ENCODE measurements around the gene HPSE2.

The HPSE2 gene

DNA sequence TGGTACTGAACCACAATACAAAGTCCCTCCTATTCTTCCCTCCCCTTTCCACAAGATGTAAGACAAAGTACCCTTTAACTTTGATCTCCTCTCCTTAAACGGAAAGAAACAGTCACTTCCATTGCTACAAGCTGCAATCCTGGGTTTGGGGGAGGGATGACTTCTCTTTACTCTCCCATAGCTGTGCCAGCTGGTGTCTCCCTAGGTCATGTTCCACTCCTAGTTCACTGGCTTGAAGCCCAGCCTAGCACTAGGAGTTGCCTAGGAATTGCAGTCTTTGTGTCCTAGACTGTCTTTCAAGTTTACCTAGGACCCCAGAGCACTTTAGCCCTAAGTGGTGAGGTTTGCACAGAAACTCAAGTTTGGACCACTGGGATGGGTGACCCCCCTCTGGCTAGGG lies 311.1 kb downstream of the HPSE2 start:
- TF ChIP-seq YY1 (IDR thresholded peaks at IDR 0.05; ENCODE audit: low read depth) (no peak), ZBTB7A (IDR thresholded peaks at IDR 0.05; ENCODE audit: low read depth) (no peak), TCF12 (IDR thresholded peaks at IDR 0.05; ENCODE audit: low read depth) (no peak), FOXM1 (IDR thresholded peaks at IDR 0.05; ENCODE audit: borderline replicate concordance, low read depth) (no peak), RAD21 (IDR thresholded peaks at IDR 0.05; ENCODE audit: low read depth) (no peak), NFIC (IDR thresholded peaks at IDR 0.05) (no peak), EP300 (IDR thresholded peaks at IDR 0.05; ENCODE audit: borderline replicate concordance) (no peak), CEBPB (IDR thresholded peaks at IDR 0.05) (no peak), CREB1 (IDR thresholded peaks at IDR 0.05; ENCODE audit: low read depth) (no peak), TAF1 (IDR thresholded peaks at IDR 0.05; ENCODE audit: low read depth) (no peak), EGR1 (IDR thresholded peaks at IDR 0.05) (no peak), TEAD4 (IDR thresholded peaks at IDR 0.05) (no peak)
- TF ChIP-seq, protein P1, sequence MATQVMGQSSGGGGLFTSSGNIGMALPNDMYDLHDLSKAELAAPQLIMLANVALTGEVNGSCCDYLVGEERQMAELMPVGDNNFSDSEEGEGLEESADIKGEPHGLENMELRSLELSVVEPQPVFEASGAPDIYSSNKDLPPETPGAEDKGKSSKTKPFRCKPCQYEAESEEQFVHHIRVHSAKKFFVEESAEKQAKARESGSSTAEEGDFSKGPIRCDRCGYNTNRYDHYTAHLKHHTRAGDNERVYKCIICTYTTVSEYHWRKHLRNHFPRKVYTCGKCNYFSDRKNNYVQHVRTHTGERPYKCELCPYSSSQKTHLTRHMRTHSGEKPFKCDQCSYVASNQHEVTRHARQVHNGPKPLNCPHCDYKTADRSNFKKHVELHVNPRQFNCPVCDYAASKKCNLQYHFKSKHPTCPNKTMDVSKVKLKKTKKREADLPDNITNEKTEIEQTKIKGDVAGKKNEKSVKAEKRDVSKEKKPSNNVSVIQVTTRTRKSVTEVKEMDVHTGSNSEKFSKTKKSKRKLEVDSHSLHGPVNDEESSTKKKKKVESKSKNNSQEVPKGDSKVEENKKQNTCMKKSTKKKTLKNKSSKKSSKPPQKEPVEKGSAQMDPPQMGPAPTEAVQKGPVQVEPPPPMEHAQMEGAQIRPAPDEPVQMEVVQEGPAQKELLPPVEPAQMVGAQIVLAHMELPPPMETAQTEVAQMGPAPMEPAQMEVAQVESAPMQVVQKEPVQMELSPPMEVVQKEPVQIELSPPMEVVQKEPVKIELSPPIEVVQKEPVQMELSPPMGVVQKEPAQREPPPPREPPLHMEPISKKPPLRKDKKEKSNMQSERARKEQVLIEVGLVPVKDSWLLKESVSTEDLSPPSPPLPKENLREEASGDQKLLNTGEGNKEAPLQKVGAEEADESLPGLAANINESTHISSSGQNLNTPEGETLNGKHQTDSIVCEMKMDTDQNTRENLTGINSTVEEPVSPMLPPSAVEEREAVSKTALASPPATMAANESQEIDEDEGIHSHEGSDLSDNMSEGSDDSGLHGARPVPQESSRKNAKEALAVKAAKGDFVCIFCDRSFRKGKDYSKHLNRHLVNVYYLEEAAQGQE (IDR thresholded peaks at IDR 0.05; ENCODE audit: low read depth), result no peak
- TF ChIP-seq, protein P2, sequence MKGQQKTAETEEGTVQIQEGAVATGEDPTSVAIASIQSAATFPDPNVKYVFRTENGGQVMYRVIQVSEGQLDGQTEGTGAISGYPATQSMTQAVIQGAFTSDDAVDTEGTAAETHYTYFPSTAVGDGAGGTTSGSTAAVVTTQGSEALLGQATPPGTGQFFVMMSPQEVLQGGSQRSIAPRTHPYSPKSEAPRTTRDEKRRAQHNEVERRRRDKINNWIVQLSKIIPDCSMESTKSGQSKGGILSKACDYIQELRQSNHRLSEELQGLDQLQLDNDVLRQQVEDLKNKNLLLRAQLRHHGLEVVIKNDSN (IDR thresholded peaks at IDR 0.05), result no peak
- TF ChIP-seq, protein P3, sequence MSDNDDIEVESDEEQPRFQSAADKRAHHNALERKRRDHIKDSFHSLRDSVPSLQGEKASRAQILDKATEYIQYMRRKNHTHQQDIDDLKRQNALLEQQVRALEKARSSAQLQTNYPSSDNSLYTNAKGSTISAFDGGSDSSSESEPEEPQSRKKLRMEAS (IDR thresholded peaks at IDR 0.05), result no peak

DNA sequence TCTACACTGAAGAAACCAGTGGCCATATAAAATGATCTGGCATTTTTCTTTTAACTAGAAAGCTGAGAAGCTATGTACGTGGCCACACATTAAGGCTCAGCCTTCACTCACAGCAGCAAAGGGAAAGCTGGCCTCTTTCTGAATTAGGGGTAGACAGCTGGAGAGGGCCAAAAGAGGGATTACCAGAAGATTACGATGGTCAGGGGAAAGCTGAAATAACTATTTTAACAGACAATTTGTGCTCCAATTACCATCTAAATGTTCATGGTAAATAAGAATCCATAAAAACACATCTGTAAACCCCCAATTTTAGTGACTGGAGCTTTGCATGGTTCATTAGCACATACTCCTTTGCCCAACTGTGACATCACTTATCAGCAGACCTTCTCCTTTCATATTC lies 314.3 kb downstream of the HPSE2 start:
- TF ChIP-seq EP300 (IDR thresholded peaks at IDR 0.05; ENCODE audit: borderline replicate concordance), result no peak
- TF ChIP-seq, protein P2 (IDR thresholded peaks at IDR 0.05), result no peak
- no peak for TF ChIP-seq CREB1 (IDR thresholded peaks at IDR 0.05; ENCODE audit: low read depth)
- TF ChIP-seq TCF12 (IDR thresholded peaks at IDR 0.05; ENCODE audit: low read depth), result no peak
- TF ChIP-seq, protein P1 (IDR thresholded peaks at IDR 0.05; ENCODE audit: low read depth), result no peak
- no peak for TF ChIP-seq TEAD4 (IDR thresholded peaks at IDR 0.05)

DNA sequence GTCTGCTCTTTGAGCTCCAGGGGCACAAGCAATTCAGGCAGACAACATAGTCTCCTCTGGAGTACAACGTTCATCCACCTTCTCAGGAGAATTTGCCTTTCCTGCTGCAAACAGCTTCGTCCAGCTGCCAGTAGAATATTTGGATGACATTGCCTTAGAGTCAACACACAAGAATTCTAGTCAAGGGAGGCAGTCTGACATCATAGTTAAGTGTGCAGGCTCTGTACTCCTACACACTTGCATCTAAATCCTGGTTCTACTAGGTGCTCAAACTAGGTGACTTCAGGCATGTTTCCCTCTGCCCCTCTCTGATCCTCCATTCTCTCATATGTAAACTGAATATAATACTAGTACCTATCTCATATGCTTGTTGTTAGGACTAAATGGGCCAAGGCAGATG lies 314.8 kb downstream of the HPSE2 start:
- TF ChIP-seq TEAD4 (IDR thresholded peaks at IDR 0.05) (no peak), CEBPB (IDR thresholded peaks at IDR 0.05) (no peak), EP300 (IDR thresholded peaks at IDR 0.05; ENCODE audit: borderline replicate concordance) (no peak), YY1 (IDR thresholded peaks at IDR 0.05; ENCODE audit: low read depth) (no peak), ZBTB7A (IDR thresholded peaks at IDR 0.05; ENCODE audit: low read depth) (no peak), FOXM1 (IDR thresholded peaks at IDR 0.05; ENCODE audit: borderline replicate concordance, low read depth) (no peak), RAD21 (IDR thresholded peaks at IDR 0.05; ENCODE audit: low read depth) (no peak), TAF1 (IDR thresholded peaks at IDR 0.05; ENCODE audit: low read depth) (no peak), CREB1 (IDR thresholded peaks at IDR 0.05; ENCODE audit: low read depth) (no peak), TCF12 (IDR thresholded peaks at IDR 0.05; ENCODE audit: low read depth) (no peak), EGR1 (IDR thresholded peaks at IDR 0.05) (no peak), NFIC (IDR thresholded peaks at IDR 0.05) (no peak)
- TF ChIP-seq, protein P3 (IDR thresholded peaks at IDR 0.05), result no peak
- TF ChIP-seq, protein P1 (IDR thresholded peaks at IDR 0.05; ENCODE audit: low read depth), result no peak
- TF ChIP-seq, protein P2 (IDR thresholded peaks at IDR 0.05), result no peak

DNA sequence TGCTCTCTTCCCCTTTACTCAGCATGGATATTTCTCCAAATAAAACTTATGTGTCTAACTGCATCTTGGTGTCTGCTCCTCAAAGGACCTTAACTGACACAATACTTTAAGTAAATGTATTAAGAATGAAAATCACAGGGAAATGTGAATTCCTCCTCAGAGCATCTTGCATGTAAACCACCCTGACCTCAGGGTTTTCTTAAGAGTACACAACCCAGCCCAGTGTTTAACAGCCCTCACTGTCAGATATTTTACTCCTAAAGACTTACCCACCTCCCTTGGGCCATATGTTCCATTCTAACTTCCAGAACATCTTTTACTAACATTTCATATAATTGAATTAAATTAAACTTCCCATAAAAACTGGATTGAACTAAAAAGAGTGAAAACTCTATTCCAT lies 315.3 kb downstream of the HPSE2 start:
- no peak for TF ChIP-seq EGR1 (IDR thresholded peaks at IDR 0.05)
- TF ChIP-seq YY1 (IDR thresholded peaks at IDR 0.05; ENCODE audit: low read depth), result no peak
- no peak for TF ChIP-seq CREB1 (IDR thresholded peaks at IDR 0.05; ENCODE audit: low read depth)
- TF ChIP-seq RAD21 (IDR thresholded peaks at IDR 0.05; ENCODE audit: low read depth), result no peak
- TF ChIP-seq FOXM1 (IDR thresholded peaks at IDR 0.05; ENCODE audit: borderline replicate concordance, low read depth), result no peak
- TF ChIP-seq, protein P1 (IDR thresholded peaks at IDR 0.05; ENCODE audit: low read depth), result no peak
- TF ChIP-seq TEAD4 (IDR thresholded peaks at IDR 0.05), result no peak
- no peak for TF ChIP-seq NFIC (IDR thresholded peaks at IDR 0.05)
- no peak for TF ChIP-seq EP300 (IDR thresholded peaks at IDR 0.05; ENCODE audit: borderline replicate concordance)
- TF ChIP-seq, protein P3 (IDR thresholded peaks at IDR 0.05), result no peak
